ENCODE results near the gene NLRP13. TPM values are rescaled to one million over a fixed set of nuclear protein-coding genes. Genes with fewer than 3 reads are reported as not detected.

NLRP13 gene
- polyA plus RNA-seq, 2 of the 4 experiments (the other 2 are of a cell fraction) = not detected

GRCh38 chr19:55909801-55910200 is 22.3 kb downstream of the NLRP13 start:
- Histone ChIP-seq H3K4me1 (no peaks in the 10 kb centered on the region), H3K4me3 (no peak overlapping the region), H3K4me2 (no peak overlapping the region), H3K27ac (no peak overlapping the region), H3K9me3 (peaks cover 10% of the 10 kb centered on the region; the same call in 1 of the 3 replicates)
- WGBS (ENCODE audit: missing lambda C conversion rate) = 0% methylated on average over 2 of the region's 2 CpGs
- ATAC-seq (no peak), FAIRE-seq (no peak), DNase-seq (ENCODE audit: low read depth in 1 of 2, low spot score in 1 of 2) (no peak)
- CTCF ChIA-PET = no interaction called here
- TF ChIP-seq ESRRA (IDR thresholded peaks at IDR 0.05; ENCODE audit: borderline replicate concordance, low read length) (no peak), TP53 (CRISPR knock-in tag; IDR thresholded peaks at IDR 0.05) (no peak), HOXB5 (CRISPR knock-in tag; IDR thresholded peaks at IDR 0.05) (no peak), USF2 (IDR thresholded peaks at IDR 0.05) (no peak), HOXA7 (CRISPR knock-in tag; IDR thresholded peaks at IDR 0.05) (no peak), JUNB (IDR thresholded peaks at IDR 0.05) (no peak), CBX2 (IDR thresholded peaks at IDR 0.05; ENCODE audit: borderline replicate concordance, low read depth) (no peak), CHD2 (IDR thresholded peaks at IDR 0.05; ENCODE audit: low read length, partially characterized antibody) (no peak), ELK1 (IDR thresholded peaks at IDR 0.05; ENCODE audit: low read depth, low read length) (no peak), KDM1A (IDR thresholded peaks at IDR 0.05; ENCODE audit: low read depth) (no peak), ZNF302 (CRISPR knock-in tag; IDR thresholded peaks at IDR 0.05) (no peak), RNF2 (IDR thresholded peaks at IDR 0.05; ENCODE audit: borderline replicate concordance, low read depth) (no peak), SMC3 (IDR thresholded peaks at IDR 0.05) (no peak), BHLHE40 (IDR thresholded peaks at IDR 0.05; ENCODE audit: low read depth, low read length) (no peak), MYC (IDR thresholded peaks at IDR 0.05; ENCODE audit: borderline replicate concordance, low read length) (no peak)
- POLR2A ChIA-PET = no interaction called here

DNA sequence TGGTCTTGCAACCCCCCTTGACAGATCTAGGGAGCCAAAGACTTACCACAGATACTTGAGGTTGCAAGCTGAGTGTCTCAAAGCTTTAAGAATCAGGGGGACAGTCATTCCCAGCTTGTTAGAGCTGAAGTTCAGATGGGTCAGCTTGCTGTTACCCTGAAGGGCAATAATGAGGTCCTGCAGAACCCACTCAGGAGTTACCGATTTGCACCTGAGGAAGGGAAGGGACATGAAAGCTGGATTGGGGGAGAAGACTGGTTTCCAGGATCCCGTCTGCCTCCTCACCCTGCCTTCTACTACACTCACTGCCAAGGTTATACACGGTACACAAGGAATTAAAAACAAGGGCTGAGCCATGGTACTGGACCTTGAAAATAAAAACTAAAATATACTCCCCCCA is 24.4 kb downstream of the NLRP13 start:
- Histone ChIP-seq H3K27ac (no peak overlapping the region), H3K4me1 (no peaks in the 10 kb centered on the region), H3K4me2 (no peak overlapping the region), H3K4me3 (no peak overlapping the region), H3K9me3 (peaks cover 10% of the 10 kb centered on the region; the same call in 1 of the 3 replicates)
- CTCF ChIA-PET = interaction anchor here (1.5 kb wide), 1 partner anchor 32 kb away, joined by 4 read pairs; no protein-coding TSS in a partner anchor
- TF ChIP-seq PHF8 (IDR thresholded peaks at IDR 0.05; ENCODE audit: borderline replicate concordance, low read depth) (no peak), SREBF2 (IDR thresholded peaks at IDR 0.05) (no peak), MAFK (IDR thresholded peaks at IDR 0.05; ENCODE audit: partially characterized antibody) (no peak), KDM5A (IDR thresholded peaks at IDR 0.05) (no peak), ESRRA (IDR thresholded peaks at IDR 0.05; ENCODE audit: borderline replicate concordance, low read length) (no peak), HDAC2 (IDR thresholded peaks at IDR 0.05) (no peak), ZNF302 (CRISPR knock-in tag; IDR thresholded peaks at IDR 0.05) (no peak), MAZ (IDR thresholded peaks at IDR 0.05; ENCODE audit: borderline replicate concordance, low read depth, low read length) (no peak), ZFP36 (IDR thresholded peaks at IDR 0.05; ENCODE audit: borderline replicate concordance, partially characterized antibody) (no peak), RCOR1 (IDR thresholded peaks at IDR 0.05; ENCODE audit: low read depth, low read length) (no peak), POLR2A (IDR thresholded peaks at IDR 0.05; ENCODE audit: low read length) (no peak), EP300 (IDR thresholded peaks at IDR 0.05) (no peak)
- TF ChIP-seq, protein P1, sequence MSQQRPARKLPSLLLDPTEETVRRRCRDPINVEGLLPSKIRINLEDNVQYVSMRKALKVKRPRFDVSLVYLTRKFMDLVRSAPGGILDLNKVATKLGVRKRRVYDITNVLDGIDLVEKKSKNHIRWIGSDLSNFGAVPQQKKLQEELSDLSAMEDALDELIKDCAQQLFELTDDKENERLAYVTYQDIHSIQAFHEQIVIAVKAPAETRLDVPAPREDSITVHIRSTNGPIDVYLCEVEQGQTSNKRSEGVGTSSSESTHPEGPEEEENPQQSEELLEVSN (IDR thresholded peaks at IDR 0.05; ENCODE audit: borderline replicate concordance, low read depth) = no peak
- no peak for FAIRE-seq
- WGBS (ENCODE audit: missing lambda C conversion rate) = 22% methylated on average over 3 of the region's 3 CpGs
- no peak for ATAC-seq
- DNase-seq (ENCODE audit: low read depth in 1 of 2, low spot score in 1 of 2) = no peak
- POLR2A ChIA-PET = no interaction called here
